Measurements from ENCODE around the gene HSF2BP.

DNA sequence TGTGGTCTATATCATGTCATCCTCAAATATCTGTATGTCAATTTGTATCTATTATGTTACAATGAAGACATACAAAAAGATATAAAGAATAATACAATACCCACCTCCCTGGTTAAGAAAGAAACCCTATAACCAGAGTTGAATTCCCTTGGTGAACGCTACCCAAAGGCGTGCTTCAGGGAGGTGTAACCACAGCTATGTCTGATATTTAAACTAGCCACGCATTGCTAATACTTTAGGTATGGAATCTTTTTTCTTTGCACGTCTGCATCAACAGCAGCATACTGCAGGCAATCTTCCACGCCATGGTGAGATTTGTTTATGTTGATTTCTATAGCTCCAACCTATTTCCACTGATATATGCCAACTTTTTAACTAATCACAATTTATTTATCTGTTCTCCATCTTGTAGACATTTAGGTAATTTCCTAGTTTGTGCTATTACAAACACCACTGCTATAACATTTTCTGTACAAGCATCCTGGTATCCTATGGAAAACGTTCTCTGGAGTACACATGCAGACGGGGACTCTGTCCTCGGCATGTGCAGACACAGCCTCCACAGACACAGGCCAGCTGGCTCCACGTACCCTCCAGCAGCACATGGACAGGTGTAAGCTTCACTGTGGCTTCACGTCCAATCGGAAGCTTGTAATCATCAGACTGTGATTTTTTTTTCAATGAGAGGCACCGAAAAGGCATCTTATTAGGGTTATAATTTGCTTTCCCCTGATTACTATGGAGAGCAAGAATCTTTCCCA is 58.5 kb downstream of the HSF2BP start:
- no peak for TF ChIP-seq EZH2 (IDR thresholded peaks at IDR 0.05; ENCODE audit: borderline replicate concordance, insufficient read depth, low read depth, low read length, poor library complexity, severe bottlenecking)
- TF ChIP-seq, protein P1, sequence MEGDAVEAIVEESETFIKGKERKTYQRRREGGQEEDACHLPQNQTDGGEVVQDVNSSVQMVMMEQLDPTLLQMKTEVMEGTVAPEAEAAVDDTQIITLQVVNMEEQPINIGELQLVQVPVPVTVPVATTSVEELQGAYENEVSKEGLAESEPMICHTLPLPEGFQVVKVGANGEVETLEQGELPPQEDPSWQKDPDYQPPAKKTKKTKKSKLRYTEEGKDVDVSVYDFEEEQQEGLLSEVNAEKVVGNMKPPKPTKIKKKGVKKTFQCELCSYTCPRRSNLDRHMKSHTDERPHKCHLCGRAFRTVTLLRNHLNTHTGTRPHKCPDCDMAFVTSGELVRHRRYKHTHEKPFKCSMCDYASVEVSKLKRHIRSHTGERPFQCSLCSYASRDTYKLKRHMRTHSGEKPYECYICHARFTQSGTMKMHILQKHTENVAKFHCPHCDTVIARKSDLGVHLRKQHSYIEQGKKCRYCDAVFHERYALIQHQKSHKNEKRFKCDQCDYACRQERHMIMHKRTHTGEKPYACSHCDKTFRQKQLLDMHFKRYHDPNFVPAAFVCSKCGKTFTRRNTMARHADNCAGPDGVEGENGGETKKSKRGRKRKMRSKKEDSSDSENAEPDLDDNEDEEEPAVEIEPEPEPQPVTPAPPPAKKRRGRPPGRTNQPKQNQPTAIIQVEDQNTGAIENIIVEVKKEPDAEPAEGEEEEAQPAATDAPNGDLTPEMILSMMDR (IDR thresholded peaks at IDR 0.05) = no peak
